ENCODE results near the gene TMPRSS7.

Gene TMPRSS7

GRCh38 chr3:112115806-112116383 lies 81.4 kb downstream of the TMPRSS7 start:
- in situ Hi-C loops (cut with MboI; ENCODE audit: low sequenced_read_pairs, unreplicated experiment): loop anchor here (10.0 kb wide), 1 partner anchor 379 kb away; the partner anchor contains the start of gene BTLA
- TF ChIP-seq CTCF (IDR thresholded peaks at IDR 0.05; ENCODE audit: borderline replicate concordance, control extremely low read depth, extremely low read depth, insufficient read depth, missing control alignments): no peak
- no peak for DNase-seq (ENCODE audit: low spot score)

GRCh38 chr3:112116748-112117186 lies 82.2 kb downstream of the TMPRSS7 start:
- in situ Hi-C loops (cut with MboI; ENCODE audit: low sequenced_read_pairs, unreplicated experiment): loop anchor here (10.0 kb wide), 1 partner anchor 378 kb away; the partner anchor contains the start of gene BTLA
- no peak for DNase-seq (ENCODE audit: low spot score)
- no peak for TF ChIP-seq CTCF (IDR thresholded peaks at IDR 0.05; ENCODE audit: borderline replicate concordance, control extremely low read depth, extremely low read depth, insufficient read depth, missing control alignments)

- in situ Hi-C loops (cut with MboI; ENCODE audit: low sequenced_read_pairs, unreplicated experiment): loop anchor here (10.0 kb wide), 1 partner anchor 377 kb away; the partner anchor contains the start of gene BTLA
- no peak for DNase-seq (ENCODE audit: low spot score)
- no peak for TF ChIP-seq CTCF (IDR thresholded peaks at IDR 0.05; ENCODE audit: borderline replicate concordance, control extremely low read depth, extremely low read depth, insufficient read depth, missing control alignments)
Measured at GRCh38 chr3:112117415-112117814, 82.9 kb downstream of the TMPRSS7 start.

- no peak for DNase-seq (ENCODE audit: low spot score)
- in situ Hi-C loops (cut with MboI; ENCODE audit: low sequenced_read_pairs, unreplicated experiment): loop anchor here (10.0 kb wide), 1 partner anchor 377 kb away; the partner anchor contains the start of gene BTLA
- TF ChIP-seq CTCF (IDR thresholded peaks at IDR 0.05; ENCODE audit: borderline replicate concordance, control extremely low read depth, extremely low read depth, insufficient read depth, missing control alignments): peak; percentile 13
Measured at GRCh38 chr3:112117841-112118571, 83.5 kb downstream of the TMPRSS7 start.

GRCh38 chr3:112119962-112120836 lies 85.7 kb downstream of the TMPRSS7 start:
- no peak for TF ChIP-seq CTCF (IDR thresholded peaks at IDR 0.05; ENCODE audit: borderline replicate concordance, control extremely low read depth, extremely low read depth, insufficient read depth, missing control alignments)
- DNase-seq (ENCODE audit: low spot score): no peak
- in situ Hi-C loops (cut with MboI; ENCODE audit: low sequenced_read_pairs, unreplicated experiment): loop anchor here (10.0 kb wide), 1 partner anchor 375 kb away; the partner anchor contains the start of gene BTLA

Data from GM13976 (cell line).